A673 (cell line): ENCODE measurements around the gene FCRLB. TPM values are rescaled to one million over a fixed set of nuclear protein-coding genes. Genes with fewer than 3 reads are reported as not detected.

ENCODE experiments used
- BruUV-seq: library from RNA; stranded (reverse); fragments of 400-500 nt; replicated peaks from 2 replicates; lab custom pipeline; 2021; lab: Mats Ljungman, UMichigan
- CTCF ChIA-PET: fragments of 300-600 bp; sonication (Branson Sonifier 250); formaldehyde crosslinking; loops from one replicate; lab custom pipeline; 2022; ENCODE audit warnings: antibody characterized with exemption; lab: Charles Lee
- POLR2A ChIA-PET: fragments of 300-600 bp; sonication (Branson Sonifier 250); formaldehyde crosslinking; loops from one replicate; lab custom pipeline; 2022; ENCODE audit warnings: antibody characterized with exemption; ENCODE audit not compliant: low non-redundant PET; lab: Charles Lee
- DNase-seq: peaks from one replicate; pipeline ENCODE4 v3.0.0-alpha.2; 2015; ENCODE audit warnings: low spot score
- H3K27ac ChIP-seq: fragments of 200-600 bp; sonication (generic); 2 replicates; pipeline ENCODE4 v1.5.1; 2016; ENCODE audit warnings: mixed run types, low read depth, mild to moderate bottlenecking, mixed read lengths, antibody characterized with exemption, low read length; ENCODE audit not compliant: poor library complexity, severe bottlenecking
- H3K27me3 ChIP-seq: fragments of 200-600 bp; sonication (generic); replicated peaks from 2 replicates; pipeline ENCODE4 v1.6.1; 2017; ENCODE audit warnings: mixed run types, low read depth, mild to moderate bottlenecking, mixed read lengths, antibody characterized with exemption, low read length; ENCODE audit not compliant: insufficient read depth, poor library complexity
- H3K36me3 ChIP-seq: fragments of 200-600 bp; sonication (generic); 2 replicates; pipeline ENCODE4 v1.6.1; 2016; ENCODE audit warnings: mixed run types, mild to moderate bottlenecking, mixed read lengths, antibody characterized with exemption, low read length; ENCODE audit not compliant: insufficient read depth, poor library complexity, severe bottlenecking
- H3K4me1 ChIP-seq: fragments of 200-600 bp; sonication (generic); 2 replicates; pipeline ENCODE4 v1.6.1; 2017; ENCODE audit warnings: mixed run types, mild to moderate bottlenecking, mixed read lengths, antibody characterized with exemption, low read length; ENCODE audit not compliant: insufficient read depth, poor library complexity, severe bottlenecking
- H3K4me3 ChIP-seq: fragments of 200-600 bp; sonication (generic); 2 replicates; pipeline ENCODE4 v1.5.1; 2016; ENCODE audit warnings: low read depth, mixed run types, mild to moderate bottlenecking, mixed read lengths, low read length; ENCODE audit not compliant: poor library complexity, severe bottlenecking
- H3K9me3 ChIP-seq: fragments of 200-600 bp; sonication (generic); 2 replicates; pipeline ENCODE4 v1.6.1; 2016; ENCODE audit warnings: mixed run types, low read depth, mild to moderate bottlenecking, mixed read lengths, antibody characterized with exemption, low read length; ENCODE audit not compliant: poor library complexity, severe bottlenecking
- EZH2 ChIP-seq: fragments of 200-600 bp; sonication (generic); IDR thresholded peaks from 2 replicates; pipeline ENCODE4 v1.6.1; 2017; ENCODE audit warnings: borderline replicate concordance, low read depth, mild to moderate bottlenecking, mixed read lengths, antibody characterized with exemption, low read length; ENCODE audit not compliant: poor library complexity, severe bottlenecking
- intact Hi-C: fragments of 100-400 bp; cut with micrococcal nuclease; formaldehyde crosslinking; loops from one replicate; pipeline ENCODE4 v1.10.0; 2022; ENCODE audit not compliant: unreplicated experiment
- total RNA-seq: library from RNA; stranded (reverse); gene quantifications from 2 replicates; pipeline ENCODE4 v1.2.3, GENCODE V29; 2021
- TF ChIP-seq, protein P1 (sequence below): fragments of 300-800, 200-600 bp; sonication (generic); conservative IDR thresholded peaks from 2 replicates; pipeline ENCODE4 v1.5.1; 2017; ENCODE audit warnings: low read depth, mild to moderate bottlenecking, antibody characterized with exemption, low read length, moderate library complexity, mixed read lengths

The FCRLB gene
- total RNA-seq, 1 experiment from 2014 or later: 0.67 TPM

DNA sequence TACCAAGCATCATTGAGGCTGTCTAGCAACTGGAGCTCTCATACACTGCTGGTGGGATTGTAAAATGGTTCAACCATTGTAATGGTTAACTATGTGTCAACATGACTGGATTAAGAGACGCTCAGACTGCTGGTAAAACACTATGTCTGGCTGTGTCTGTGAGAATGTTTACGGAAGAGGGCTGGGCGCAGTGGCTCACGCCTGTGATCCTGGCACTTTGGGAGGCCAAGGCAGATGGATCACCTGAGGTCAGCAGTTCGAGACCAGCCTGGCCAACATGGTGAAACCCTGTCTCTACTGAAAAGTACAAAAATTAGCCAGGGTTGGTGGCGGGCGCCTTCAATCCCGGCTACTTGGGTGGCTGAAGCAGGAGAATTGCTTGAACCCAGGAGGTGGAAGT, 19.1 kb upstream of the FCRLB start:
- H3K4me1 ChIP-seq: peaks cover 4% of the 10 kb centered on the region
- no peaks in the 10 kb centered on the region for H3K36me3 ChIP-seq
- no peak overlapping the region for H3K27ac ChIP-seq
- no TSS peak for BruUV-seq
- H3K4me3 ChIP-seq: no peak overlapping the region
- intact Hi-C loops: no loop called here
- H3K27me3 ChIP-seq: no peaks in the 10 kb centered on the region
- H3K9me3 ChIP-seq: no peaks in the 10 kb centered on the region
- ChIA-PET POLR2A (no interaction called here), CTCF (no interaction called here)
- DNase-seq: no peak
- no peak for TF ChIP-seq EZH2
- TF ChIP-seq, protein P1, sequence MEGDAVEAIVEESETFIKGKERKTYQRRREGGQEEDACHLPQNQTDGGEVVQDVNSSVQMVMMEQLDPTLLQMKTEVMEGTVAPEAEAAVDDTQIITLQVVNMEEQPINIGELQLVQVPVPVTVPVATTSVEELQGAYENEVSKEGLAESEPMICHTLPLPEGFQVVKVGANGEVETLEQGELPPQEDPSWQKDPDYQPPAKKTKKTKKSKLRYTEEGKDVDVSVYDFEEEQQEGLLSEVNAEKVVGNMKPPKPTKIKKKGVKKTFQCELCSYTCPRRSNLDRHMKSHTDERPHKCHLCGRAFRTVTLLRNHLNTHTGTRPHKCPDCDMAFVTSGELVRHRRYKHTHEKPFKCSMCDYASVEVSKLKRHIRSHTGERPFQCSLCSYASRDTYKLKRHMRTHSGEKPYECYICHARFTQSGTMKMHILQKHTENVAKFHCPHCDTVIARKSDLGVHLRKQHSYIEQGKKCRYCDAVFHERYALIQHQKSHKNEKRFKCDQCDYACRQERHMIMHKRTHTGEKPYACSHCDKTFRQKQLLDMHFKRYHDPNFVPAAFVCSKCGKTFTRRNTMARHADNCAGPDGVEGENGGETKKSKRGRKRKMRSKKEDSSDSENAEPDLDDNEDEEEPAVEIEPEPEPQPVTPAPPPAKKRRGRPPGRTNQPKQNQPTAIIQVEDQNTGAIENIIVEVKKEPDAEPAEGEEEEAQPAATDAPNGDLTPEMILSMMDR: no peak

DNA sequence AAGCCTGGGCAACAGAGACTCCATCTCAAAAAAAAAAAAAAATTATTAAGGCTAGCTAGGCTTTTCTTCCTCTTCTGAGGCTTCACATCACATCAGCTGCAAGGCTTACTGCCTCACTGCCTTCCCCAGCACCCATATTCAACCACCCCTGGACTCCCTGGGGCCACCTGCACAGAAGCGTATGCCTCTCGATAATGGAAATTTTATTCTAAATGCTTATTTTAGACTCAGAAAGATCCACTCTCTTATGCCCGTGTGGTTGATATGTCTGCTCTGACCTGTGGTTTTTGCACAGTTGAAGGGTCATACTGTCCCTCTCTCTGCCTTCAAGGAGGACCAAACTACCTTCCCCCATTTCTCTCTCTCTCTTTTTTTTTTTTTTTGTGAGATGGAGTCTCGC, 15.8 kb upstream of the FCRLB start:
- ChIA-PET CTCF (no interaction called here), POLR2A (no interaction called here)
- Histone ChIP-seq H3K4me3 (no peak overlapping the region), H3K27me3 (no peaks in the 10 kb centered on the region), H3K36me3 (no peaks in the 10 kb centered on the region), H3K4me1 (peaks cover 4% of the 10 kb centered on the region), H3K27ac (no peak overlapping the region), H3K9me3 (no peaks in the 10 kb centered on the region)
- no peak for DNase-seq
- TF ChIP-seq, protein P1: no peak
- TF ChIP-seq EZH2: no peak
- no TSS peak for BruUV-seq
- intact Hi-C loops: no loop called here

DNA sequence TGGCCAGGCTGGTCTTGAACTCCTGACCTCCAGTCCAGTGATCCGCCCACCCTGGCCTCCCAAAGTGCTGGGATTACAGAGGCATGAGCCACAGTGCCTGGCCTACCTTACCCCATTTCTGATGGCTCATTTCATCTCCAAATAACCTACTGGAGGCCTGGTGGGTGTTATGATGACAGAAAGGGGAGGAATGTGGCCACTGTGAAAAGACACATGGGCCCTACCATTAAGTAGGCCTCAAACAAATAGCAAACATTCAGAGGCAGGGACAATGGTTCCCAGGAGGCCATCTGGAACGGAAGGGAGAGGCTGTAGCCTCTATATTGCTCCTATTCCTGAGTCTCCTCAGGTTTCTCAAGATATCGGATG, 15.2 kb upstream of the FCRLB start:
- intact Hi-C loops: no loop called here
- H3K27me3 ChIP-seq: no peaks in the 10 kb centered on the region
- DNase-seq: peak; percentile 43
- no peaks in the 10 kb centered on the region for H3K36me3 ChIP-seq
- ChIA-PET POLR2A (no interaction called here), CTCF (no interaction called here)
- peaks cover 4% of the 10 kb centered on the region for H3K4me1 ChIP-seq
- H3K27ac ChIP-seq: no peak overlapping the region
- TF ChIP-seq, protein P1: no peak
- TF ChIP-seq EZH2: no peak
- BruUV-seq: no TSS peak
- no peaks in the 10 kb centered on the region for H3K9me3 ChIP-seq
- H3K4me3 ChIP-seq: no peak overlapping the region
